A549 (cell line): Measurements from ENCODE around the gene ZNF79. TPM values are rescaled to one million over a fixed set of nuclear protein-coding genes. Genes with fewer than 3 reads are reported as not detected.
A peak's percentile ranks its signal among the peaks of the same experiment; 100 is the strongest.

Experiments
- ATAC-seq, 2 experiments: fragments of 200-7000 bp in 1 of 2; fragments of >200 bp in 1 of 2; cut with Nextera tagmentation in 1 of 2; cut with Tn5 transposase in 1 of 2; 3 replicates each; pipeline versions ENCODE4 v1.8.0 to v1.9.1; 2018 to 2020; ENCODE audit warnings: mild to moderate bottlenecking in 1 of 2, moderate library complexity in 1 of 2
- CTCF ChIA-PET: fragments of 300-600 bp; sonication (Branson Sonifier 250); formaldehyde crosslinking; extraction: SDS; loops from one replicate; lab custom pipeline; 2021; ENCODE audit warnings: antibody characterized with exemption, inconsistent platforms; lab: Yijun Ruan, JAX
- POLR2A ChIA-PET: fragments of 350-600 bp; formaldehyde crosslinking; extraction: SDS; loops from one replicate; lab custom pipeline; 2021; ENCODE audit warnings: antibody characterized with exemption, inconsistent platforms; lab: Yijun Ruan, JAX
- DNase-seq, 2 experiments: peaks; one replicate each; pipeline versions ENCODE4 v3.0.0 to v3.0.0-alpha.2; 2011 to 2016; ENCODE audit warnings: low read depth in 1 of 2, low spot score in 1 of 2
- FAIRE-seq: peaks from 2 replicates; lab custom pipeline; 2011; peaks lifted over from hg19 to GRCh38; lab: Jason Lieb, UNC
- H3K27ac ChIP-seq, 2 experiments: fragments of >200 bp; sonication (Bioruptor Twin); formaldehyde crosslinking; 3 replicates each; pipeline ENCODE4 v1.5.1; 2016 to 2017
- H3K4me1 ChIP-seq: fragments of >200 bp; sonication (Bioruptor Twin); formaldehyde crosslinking; 3 replicates; pipeline ENCODE4 v1.6.1; 2016
- H3K4me2 ChIP-seq: fragments of >200 bp; sonication (Bioruptor Twin); formaldehyde crosslinking; 3 replicates; pipeline ENCODE4 v1.6.1; 2016
- H3K4me3 ChIP-seq: fragments of >200 bp; sonication (Bioruptor Twin); formaldehyde crosslinking; 3 replicates; pipeline ENCODE4 v1.5.1; 2016
- H3K9me3 ChIP-seq: fragments of >200 bp; sonication (Bioruptor Twin); formaldehyde crosslinking; 3 replicates; pipeline ENCODE4 v1.6.1; 2016
- ATOH8 ChIP-seq: fragments of 250-450 bp; sonication (Bioruptor Pico); IDR thresholded peaks from 2 replicates; pipeline ENCODE4 v1.5.0; 2020; ENCODE audit warnings: low read depth, mild to moderate bottlenecking, moderate library complexity
- CBX2 ChIP-seq: fragments of 200-600 bp; sonication (generic); IDR thresholded peaks from 2 replicates; pipeline ENCODE4 v1.6.1; 2016; ENCODE audit warnings: low read depth, mild to moderate bottlenecking, borderline replicate concordance
- CHD4 ChIP-seq: fragments of 200-600 bp; sonication (generic); IDR thresholded peaks from 2 replicates; pipeline ENCODE4 v1.6.1; 2016; ENCODE audit warnings: antibody characterized with exemption, mild to moderate bottlenecking, borderline replicate concordance
- E2F6 ChIP-seq: IDR thresholded peaks from 2 replicates; pipeline ENCODE4 v1.6.1; 2012; ENCODE audit warnings: low read depth, borderline replicate concordance
- EHF ChIP-seq: fragments of 250-450 bp; sonication (Bioruptor Pico); IDR thresholded peaks from 2 replicates; pipeline ENCODE4 v1.5.0; 2020; ENCODE audit warnings: mild to moderate bottlenecking
- EHMT2 ChIP-seq: fragments of 200-600 bp; sonication (generic); IDR thresholded peaks from 2 replicates; pipeline ENCODE4 v1.6.1; 2016; ENCODE audit warnings: antibody characterized with exemption, low read depth, mild to moderate bottlenecking, moderate library complexity
- ESRRA ChIP-seq: fragments of 150-350 bp; IDR thresholded peaks from 2 replicates; pipeline ENCODE4 v1.6.1; 2014; ENCODE audit warnings: mild to moderate bottlenecking, low read length, borderline replicate concordance
- FOXS1 ChIP-seq: fragments of 250-450 bp; sonication (Bioruptor Pico); IDR thresholded peaks from 2 replicates; pipeline ENCODE4 v1.5.0; 2020; ENCODE audit warnings: mild to moderate bottlenecking, moderate library complexity
- KDM1A ChIP-seq: fragments of 200-600 bp; sonication (generic); IDR thresholded peaks from 2 replicates; pipeline ENCODE4 v1.6.1; 2016; ENCODE audit warnings: low read depth, mild to moderate bottlenecking
- MAX ChIP-seq: IDR thresholded peaks from 2 replicates; pipeline ENCODE4 v1.6.1; 2012
- NFE2L2 ChIP-seq: fragments of 150-350 bp; conservative IDR thresholded peaks from 2 replicates; pipeline ENCODE4 v1.6.1; 2014; ENCODE audit warnings: low read length
- NPAS2 ChIP-seq: fragments of 250-450 bp; sonication (Bioruptor Pico); IDR thresholded peaks from 2 replicates; pipeline ENCODE4 v1.8.0; 2022; ENCODE audit warnings: mild to moderate bottlenecking, moderate library complexity, borderline replicate concordance
- PBX3 ChIP-seq: IDR thresholded peaks from 2 replicates; pipeline ENCODE4 v1.6.1; 2012
- SMC3 ChIP-seq: fragments of >200 bp; sonication (Bioruptor Twin); formaldehyde crosslinking; IDR thresholded peaks from 3 replicates; pipeline ENCODE4 v1.6.1; 2018; ENCODE audit warnings: inconsistent platforms
- TFCP2L1 ChIP-seq: fragments of 250-450 bp; sonication (Bioruptor Pico); IDR thresholded peaks from 2 replicates; pipeline ENCODE4 v1.5.0; 2021; ENCODE audit warnings: mild to moderate bottlenecking
- ZFP36 ChIP-seq: fragments of 450-650 bp; IDR thresholded peaks from 2 replicates; pipeline ENCODE4 v1.6.1; 2014; ENCODE audit warnings: borderline replicate concordance; ENCODE audit not compliant: partially characterized antibody
- WGBS: methylation state at CpG from one replicate; pipeline ENCODE4 v1.1.6; 2017; ENCODE audit errors: missing lambda C conversion rate; 5-methylcytosine and 5-hydroxymethylcytosine counted together
- polyA plus RNA-seq, 4 experiments: library from polyadenylated mRNA; depleted of rRNA in 3 of 4; stranded (reverse); fragments of >200 nt; fragmentation: RNase III in 1 of 4; extraction: RNeasy Plus Mini Kit Qiagen cat#74134 plus additional on column Dnase treatment in 1 of 4; gene quantifications; 2 replicates in 3 of 4; 3 replicates in 1 of 4; pipeline ENCODE4 v1.2.3, GENCODE V29; 2011 to 2017

Gene ZNF79
- polyA plus RNA-seq, 2 of the 4 experiments (the other 2 are of a cell fraction) = 4.9 to 5.7 TPM

GRCh38 chr9:127423934-127424675, at the start of gene ZNF79 (continued):
- peak; percentile 32; the same call in 1 of the 2 replicates for TF ChIP-seq PBX3

- FAIRE-seq = no peak
- POLR2A ChIA-PET = interaction anchor here (0.5 kb wide), 1 partner anchor 56 kb away, joined by 4 read pairs; no protein-coding TSS in a partner anchor
Observed at GRCh38 chr9:127380479-127380878, 43.7 kb upstream of the ZNF79 start.

GRCh38 chr9:127382541-127382940, 41.6 kb upstream of the ZNF79 start:
- DNase-seq (no peak), ATAC-seq (no peak), FAIRE-seq (no peak)
- POLR2A ChIA-PET = interaction anchor here (1.5 kb wide), 1 partner anchor 14 kb away, joined by 5 read pairs; the partner anchor contains the start of gene SLC2A8
- CTCF ChIA-PET = interaction anchor here (1.0 to 3.5 kb wide), 2 partner anchors 15 to 71 kb away, joined by 4 to 12 read pairs; partner anchors contain the start of gene SLC2A8
- WGBS = 88% methylated on average over 2 of the region's 2 CpGs
- H3K27ac ChIP-seq = peak overlapping the region in 1 of 2 experiments; percentile 12; a peak in 1 of 6 replicates
- H3K4me3 ChIP-seq = no peak overlapping the region
- H3K4me2 ChIP-seq = no peak overlapping the region
- H3K9me3 ChIP-seq = peaks cover 6% of the 10 kb centered on the region; the same call in 2 of the 3 replicates
- H3K4me1 ChIP-seq = peaks cover 7% of the 10 kb centered on the region
- TF ChIP-seq NFE2L2 (no peak), SMC3 (no peak), KDM1A (no peak), FOXS1 (CRISPR knock-in tag) (no peak), ESRRA (no peak), CBX2 (no peak), NPAS2 (CRISPR knock-in tag) (no peak), EHMT2 (no peak), EHF (no peak)

More at GRCh38 chr9:127380479-127380878, 43.7 kb upstream of the ZNF79 start:
- DNase-seq = no peak
- Histone ChIP-seq H3K4me1 (peaks cover 4% of the 10 kb centered on the region; the same call in 1 of the 3 replicates), H3K4me2 (no peak overlapping the region), H3K9me3 (peaks cover 6% of the 10 kb centered on the region; the same call in 2 of the 3 replicates), H3K4me3 (no peak overlapping the region), H3K27ac (0 out of 6 replicates have a peak overlapping the region, but pooled peaks of 1 of the 2 experiments have one; percentile 10)
- CTCF ChIA-PET = interaction anchor here (1.3 to 3.5 kb wide), 3 partner anchors 17 to 69 kb away, joined by 5 to 12 read pairs (median 6); partner anchors contain the start of gene SLC2A8
- no peak for ATAC-seq
- 88% methylated on average over 3 of the region's 3 CpGs for WGBS
- no peak for TF ChIP-seq PBX3

- FAIRE-seq = no peak
- POLR2A ChIA-PET = no interaction called here
- CTCF ChIA-PET = interaction anchor here (1.0 to 2.5 kb wide), 2 partner anchors 14 to 169 kb away, joined by 3 to 13 read pairs; partner anchors contain the start of gene SLC2A8
- 87% methylated on average over 11 of the region's 11 CpGs for WGBS
- Histone ChIP-seq H3K9me3 (no peaks in the 10 kb centered on the region; the same call in 2 of the 3 replicates), H3K4me2 (no peak overlapping the region), H3K4me1 (peaks cover 22% of the 10 kb centered on the region), H3K4me3 (no peak overlapping the region), H3K27ac (peak overlapping the region in 1 of 2 experiments; percentile 57; a peak in 3 of 6 replicates)
- no peak for DNase-seq
- no peak for ATAC-seq
- TF ChIP-seq ATOH8 (CRISPR knock-in tag) (no peak), MAX (no peak), EHMT2 (no peak), PBX3 (no peak), CHD4 (no peak), ZFP36 (no peak), TFCP2L1 (CRISPR knock-in tag) (no peak), E2F6 (no peak)
Observed at GRCh38 chr9:127384016-127384730, 40.0 kb upstream of the ZNF79 start.
